Measurements from ENCODE around the gene AMBP. TPM values are rescaled to one million over a fixed set of nuclear protein-coding genes. Genes with fewer than 3 reads are reported as not detected.

AMBP gene
- total RNA-seq, 1 donor from 2014 or later: 0.40 TPM

DNA sequence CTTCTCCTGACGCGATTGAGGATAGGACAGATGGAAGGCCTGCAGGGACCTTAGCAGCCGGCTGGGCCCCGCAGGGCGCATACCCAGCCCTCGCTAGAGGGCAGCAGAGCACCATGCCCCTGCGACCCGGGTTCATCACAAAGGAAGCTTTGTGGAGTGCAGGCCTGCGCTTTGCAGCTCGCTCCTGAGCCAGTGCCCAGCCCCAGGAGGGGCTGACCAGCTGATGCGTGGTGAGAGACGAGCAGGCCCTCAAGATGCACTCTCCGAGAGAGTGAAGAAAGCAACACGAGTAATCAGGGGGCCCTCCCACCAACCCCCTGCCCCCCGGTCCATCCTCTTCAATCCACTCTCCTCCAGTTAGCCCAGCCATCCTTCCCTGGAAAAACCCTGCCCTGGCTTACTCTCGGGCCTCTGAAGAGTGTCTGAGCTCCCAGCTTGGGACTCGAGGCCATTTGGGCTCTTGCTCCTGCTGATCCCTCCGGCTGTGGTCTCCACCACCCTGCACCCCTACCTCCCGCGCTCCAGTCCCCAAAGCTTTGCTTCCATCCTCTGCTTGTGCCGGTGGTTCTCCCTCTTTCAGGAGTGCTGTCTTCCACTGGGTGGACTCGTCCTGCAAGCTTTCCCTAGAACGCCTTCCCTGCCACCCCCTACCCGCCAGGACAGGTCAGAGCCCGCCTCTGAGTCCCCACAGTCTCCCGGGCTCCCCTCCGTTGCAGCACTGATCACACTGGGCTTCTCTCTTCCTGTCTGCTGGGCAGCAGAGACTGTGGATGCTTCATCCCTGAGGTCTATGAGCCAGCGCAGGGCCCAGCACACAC is 30.1 kb upstream of the AMBP start:
- TF ChIP-seq, protein P1, sequence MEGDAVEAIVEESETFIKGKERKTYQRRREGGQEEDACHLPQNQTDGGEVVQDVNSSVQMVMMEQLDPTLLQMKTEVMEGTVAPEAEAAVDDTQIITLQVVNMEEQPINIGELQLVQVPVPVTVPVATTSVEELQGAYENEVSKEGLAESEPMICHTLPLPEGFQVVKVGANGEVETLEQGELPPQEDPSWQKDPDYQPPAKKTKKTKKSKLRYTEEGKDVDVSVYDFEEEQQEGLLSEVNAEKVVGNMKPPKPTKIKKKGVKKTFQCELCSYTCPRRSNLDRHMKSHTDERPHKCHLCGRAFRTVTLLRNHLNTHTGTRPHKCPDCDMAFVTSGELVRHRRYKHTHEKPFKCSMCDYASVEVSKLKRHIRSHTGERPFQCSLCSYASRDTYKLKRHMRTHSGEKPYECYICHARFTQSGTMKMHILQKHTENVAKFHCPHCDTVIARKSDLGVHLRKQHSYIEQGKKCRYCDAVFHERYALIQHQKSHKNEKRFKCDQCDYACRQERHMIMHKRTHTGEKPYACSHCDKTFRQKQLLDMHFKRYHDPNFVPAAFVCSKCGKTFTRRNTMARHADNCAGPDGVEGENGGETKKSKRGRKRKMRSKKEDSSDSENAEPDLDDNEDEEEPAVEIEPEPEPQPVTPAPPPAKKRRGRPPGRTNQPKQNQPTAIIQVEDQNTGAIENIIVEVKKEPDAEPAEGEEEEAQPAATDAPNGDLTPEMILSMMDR (conservative IDR thresholded peaks at IDR 0.05): peak; percentile 93
- Mint-ChIP-seq H3K36me3 (ENCODE audit: low read depth) (no peaks in the 10 kb centered on the region), H3K9me3 (no peaks in the 10 kb centered on the region), H3K27me3 (ENCODE audit: low read depth) (peaks cover 48% of the 10 kb centered on the region), H3K4me1 (peaks cover 10% of the 10 kb centered on the region), H3K4me3 (no peak overlapping the region), H3K27ac (ENCODE audit: unreplicated experiment) (no peak overlapping the region)
- DNase-seq (ENCODE audit: low read depth, low spot score): peak; percentile 87

DNA sequence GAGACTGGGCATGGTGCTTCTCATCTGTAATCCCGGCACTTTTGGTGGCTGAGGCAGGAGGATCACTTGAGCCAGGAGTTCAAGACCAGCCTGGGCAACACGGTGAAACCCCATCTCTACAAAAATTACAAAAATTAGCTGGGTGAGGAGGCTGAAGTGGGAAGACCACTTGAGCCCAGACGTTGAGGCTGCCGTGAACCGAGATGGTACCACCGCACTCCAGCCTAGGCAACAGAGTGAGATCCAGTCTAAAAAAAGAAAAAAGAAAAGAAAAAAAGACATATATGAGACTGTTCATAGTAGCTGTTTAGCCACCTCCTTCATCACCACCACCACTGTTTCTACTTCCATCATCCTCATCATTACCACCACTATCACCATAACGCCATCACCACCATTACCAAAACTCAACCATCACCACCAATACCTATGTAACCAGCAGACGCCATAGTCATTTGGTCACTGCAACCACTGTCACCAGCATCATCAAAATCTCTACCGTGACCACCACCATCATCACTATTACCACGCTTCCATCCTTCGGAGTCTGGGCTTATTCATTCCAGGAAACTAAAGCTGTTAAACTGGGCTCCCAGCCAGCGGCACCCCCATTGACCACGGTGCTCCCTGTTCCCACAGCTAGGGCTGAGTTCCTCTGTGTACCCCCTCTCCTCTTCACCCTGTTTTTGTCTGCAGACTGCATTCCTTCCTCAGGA is 29.3 kb upstream of the AMBP start:
- Mint-ChIP-seq H3K4me1 (peaks cover 10% of the 10 kb centered on the region), H3K27ac (ENCODE audit: unreplicated experiment) (no peak overlapping the region), H3K36me3 (ENCODE audit: low read depth) (no peaks in the 10 kb centered on the region), H3K4me3 (no peak overlapping the region), H3K27me3 (ENCODE audit: low read depth) (peaks cover 48% of the 10 kb centered on the region), H3K9me3 (no peaks in the 10 kb centered on the region)
- TF ChIP-seq, protein P1 (conservative IDR thresholded peaks at IDR 0.05): no peak
- no peak for DNase-seq (ENCODE audit: low read depth, low spot score)

DNA sequence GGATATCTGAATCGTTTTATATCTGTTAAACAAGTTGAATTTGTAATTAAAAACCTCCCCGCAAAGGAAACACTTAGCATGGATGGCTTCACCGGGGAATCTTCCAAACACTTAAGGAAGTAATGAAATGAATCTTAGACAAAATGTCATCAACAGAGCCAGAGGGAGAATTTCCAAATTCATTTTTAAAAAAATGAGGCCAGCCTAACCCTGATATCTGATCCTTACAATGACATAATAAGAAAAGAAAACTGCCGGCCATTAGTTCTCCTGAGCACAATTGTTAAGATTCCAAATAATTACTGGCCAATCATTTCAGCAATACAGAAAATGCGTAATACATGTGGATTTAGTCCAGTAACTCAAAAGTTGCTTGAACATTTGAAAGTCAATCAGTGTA is 27.1 kb upstream of the AMBP start:
- H3K27ac Mint-ChIP-seq (ENCODE audit: unreplicated experiment): no peak overlapping the region
- peaks cover 4% of the 10 kb centered on the region for H3K36me3 Mint-ChIP-seq (ENCODE audit: low read depth)
- H3K4me3 Mint-ChIP-seq: no peak overlapping the region
- peaks cover 63% of the 10 kb centered on the region for H3K27me3 Mint-ChIP-seq (ENCODE audit: low read depth)
- peaks cover 6% of the 10 kb centered on the region for H3K9me3 Mint-ChIP-seq
- TF ChIP-seq, protein P1 (conservative IDR thresholded peaks at IDR 0.05): no peak
- H3K4me1 Mint-ChIP-seq: peaks cover 10% of the 10 kb centered on the region
- no peak for DNase-seq (ENCODE audit: low read depth, low spot score)

DNA sequence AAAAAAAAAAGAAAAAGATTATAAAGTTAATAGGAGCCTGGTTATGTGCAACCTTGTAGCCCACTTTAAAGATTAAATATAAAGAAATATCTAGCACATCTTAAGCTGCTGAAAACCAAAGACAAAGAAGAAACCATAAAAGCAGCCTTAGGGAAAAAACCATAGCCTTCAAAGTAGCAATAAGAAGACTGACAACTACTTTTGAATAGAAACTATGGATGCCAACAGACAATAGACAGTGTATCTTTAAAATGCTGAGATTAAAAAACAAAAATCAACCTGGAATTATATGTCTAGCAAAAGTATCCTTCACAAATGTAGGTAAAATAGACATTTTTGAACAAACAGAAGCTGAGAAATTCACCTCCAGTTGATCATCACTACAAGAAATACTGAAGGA is 24.4 kb upstream of the AMBP start:
- Mint-ChIP-seq H3K4me3 (no peak overlapping the region), H3K27ac (ENCODE audit: unreplicated experiment) (no peak overlapping the region), H3K27me3 (ENCODE audit: low read depth) (peaks cover 79% of the 10 kb centered on the region), H3K36me3 (ENCODE audit: low read depth) (peaks cover 4% of the 10 kb centered on the region), H3K9me3 (peaks cover 6% of the 10 kb centered on the region), H3K4me1 (peaks cover 8% of the 10 kb centered on the region)
- TF ChIP-seq, protein P1 (conservative IDR thresholded peaks at IDR 0.05): no peak
- no peak for DNase-seq (ENCODE audit: low read depth, low spot score)

DNA sequence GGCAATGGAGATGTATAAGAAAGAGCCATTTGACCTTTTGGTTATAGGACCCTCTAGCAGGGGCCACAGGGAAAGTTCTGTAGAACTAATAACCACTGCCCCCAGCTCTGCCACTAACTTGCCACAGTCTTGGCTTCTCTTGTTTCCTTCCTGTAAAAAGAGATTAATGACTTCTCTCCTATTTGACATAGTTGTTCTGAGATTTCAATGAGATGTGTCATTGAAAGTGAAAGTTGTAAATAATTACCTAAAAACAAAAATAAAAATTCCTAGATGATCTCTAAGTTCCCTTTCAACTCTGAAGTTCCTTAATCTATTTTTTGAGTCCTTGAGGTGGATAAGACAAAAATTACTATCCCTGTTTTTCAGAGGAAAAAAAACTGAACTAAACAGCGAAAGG is 22.4 kb upstream of the AMBP start:
- Mint-ChIP-seq H3K27ac (ENCODE audit: unreplicated experiment) (no peak overlapping the region), H3K9me3 (peaks cover 6% of the 10 kb centered on the region), H3K4me3 (no peak overlapping the region), H3K4me1 (peaks cover 9% of the 10 kb centered on the region), H3K36me3 (ENCODE audit: low read depth) (peaks cover 4% of the 10 kb centered on the region), H3K27me3 (ENCODE audit: low read depth) (peaks cover 87% of the 10 kb centered on the region)
- DNase-seq (ENCODE audit: low read depth, low spot score): no peak
- TF ChIP-seq, protein P1 (conservative IDR thresholded peaks at IDR 0.05): no peak

Measured in neural crest cell (in vitro differentiated cells).